ENCODE results near the gene KY.
"Not testable (repeated sequence)": the region's sequence is repeated elsewhere in the genome, so short reads cannot be mapped to it uniquely, and the experiment has no call there.

KY gene

DNA sequence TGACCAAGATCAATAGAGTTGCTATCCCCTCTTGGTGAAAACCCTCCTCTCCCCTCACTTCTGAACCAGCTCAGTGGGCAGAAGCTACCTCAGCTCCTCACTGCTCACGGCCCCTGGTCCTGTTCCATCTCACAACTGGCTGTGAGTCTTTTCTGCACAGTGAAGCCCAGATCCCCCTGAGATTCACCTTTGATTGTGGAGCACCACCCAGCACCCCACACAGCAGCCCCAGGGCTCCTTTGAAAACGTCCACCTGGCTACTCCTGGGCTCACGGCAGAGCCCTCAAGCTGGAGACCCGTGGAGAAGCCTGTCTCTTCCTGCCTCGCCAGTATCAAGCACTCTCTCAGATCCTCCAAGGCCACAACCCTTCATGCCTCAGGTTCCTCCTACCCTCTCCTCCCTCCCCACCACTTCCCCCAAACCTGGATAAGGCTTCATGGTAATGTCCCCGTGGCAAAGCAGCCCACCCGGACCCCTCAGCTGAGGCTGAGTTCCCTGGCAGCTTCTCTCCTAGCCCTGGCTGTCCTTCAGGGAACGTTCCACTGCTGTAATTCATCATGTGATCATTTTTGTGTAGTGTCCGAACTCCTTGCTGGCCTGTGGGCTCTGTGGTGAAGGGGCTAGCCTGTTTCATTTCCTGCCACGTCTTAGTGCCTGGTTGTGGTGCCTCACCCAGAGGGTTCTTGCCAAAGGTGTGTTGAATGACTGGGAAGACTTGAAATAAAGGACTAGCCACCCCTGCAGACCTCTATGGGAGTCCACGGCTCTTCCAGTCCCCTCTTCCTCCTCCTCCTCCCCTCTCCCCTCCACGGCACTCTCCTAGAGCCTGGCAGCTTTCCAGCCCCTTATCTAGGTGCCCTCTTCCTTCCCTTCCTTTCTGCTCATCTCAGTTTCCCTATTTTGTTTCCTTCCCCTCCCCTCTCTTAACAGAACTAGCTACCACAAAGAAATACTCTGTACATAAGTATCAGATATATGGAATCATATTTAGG lies 44.5 kb downstream of the KY start:
- in situ Hi-C loops (cut with MboI; ENCODE audit: low sequenced_read_pairs), result loop anchor here (25.0 kb wide), 1 partner anchor 1281 kb away; no protein-coding TSS in a partner anchor

DNA sequence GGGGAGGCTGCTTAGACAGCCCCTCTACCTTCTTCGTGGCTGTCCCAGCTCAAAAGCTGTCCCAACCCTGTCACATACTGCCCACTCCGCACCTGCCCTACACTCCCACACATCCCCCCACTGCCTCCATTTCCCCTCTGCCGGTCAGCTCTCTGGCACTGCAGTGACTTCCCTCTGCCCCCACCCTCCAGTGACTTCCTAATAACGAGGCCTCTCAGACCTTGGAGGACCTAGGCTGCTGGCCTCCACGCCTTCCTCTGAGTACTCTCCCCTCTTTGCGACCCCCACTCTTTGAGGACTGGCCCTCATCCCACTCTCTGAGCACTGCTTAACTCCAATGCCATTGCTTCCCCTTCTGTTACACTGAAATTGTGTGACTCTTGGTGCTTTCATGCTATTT lies 45.3 kb downstream of the KY start:
- in situ Hi-C loops (cut with MboI; ENCODE audit: low sequenced_read_pairs), result loop anchor here (25.0 kb wide), 1 partner anchor 1282 kb away; no protein-coding TSS in a partner anchor

- in situ Hi-C loops (cut with MboI; ENCODE audit: low sequenced_read_pairs), result loop anchor here (25.0 kb wide), 1 partner anchor 1283 kb away; no protein-coding TSS in a partner anchor
Observed at GRCh38 chr3:134603956-134604355, 46.9 kb downstream of the KY start.

GRCh38 chr3:134603480-134603879 lies 47.3 kb downstream of the KY start:
- in situ Hi-C loops (cut with MboI; ENCODE audit: low sequenced_read_pairs), result loop anchor here (25.0 kb wide), 1 partner anchor 1284 kb away; no protein-coding TSS in a partner anchor

DNA sequence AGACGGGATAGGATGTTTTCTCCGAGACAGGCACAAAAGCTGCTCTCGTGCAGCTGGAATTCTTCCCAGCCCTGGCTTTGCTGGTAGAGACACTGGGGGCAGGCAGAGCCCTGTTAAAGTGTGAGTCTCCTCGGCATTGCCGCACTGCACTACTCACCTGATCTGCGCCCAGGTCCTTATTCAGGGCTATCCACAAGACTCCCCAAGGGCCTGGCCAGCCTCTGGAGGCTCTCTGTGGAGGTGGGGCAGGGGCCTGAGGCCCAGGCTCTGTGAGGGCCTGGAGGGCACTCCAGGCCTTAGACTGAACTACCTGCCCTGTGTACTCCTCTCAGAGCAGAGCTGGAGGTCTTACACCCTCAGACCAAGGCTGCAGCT lies 48.4 kb downstream of the KY start:
- in situ Hi-C loops (cut with MboI; ENCODE audit: low sequenced_read_pairs), result loop anchor here (25.0 kb wide), 1 partner anchor 1285 kb away; no protein-coding TSS in a partner anchor

DNA sequence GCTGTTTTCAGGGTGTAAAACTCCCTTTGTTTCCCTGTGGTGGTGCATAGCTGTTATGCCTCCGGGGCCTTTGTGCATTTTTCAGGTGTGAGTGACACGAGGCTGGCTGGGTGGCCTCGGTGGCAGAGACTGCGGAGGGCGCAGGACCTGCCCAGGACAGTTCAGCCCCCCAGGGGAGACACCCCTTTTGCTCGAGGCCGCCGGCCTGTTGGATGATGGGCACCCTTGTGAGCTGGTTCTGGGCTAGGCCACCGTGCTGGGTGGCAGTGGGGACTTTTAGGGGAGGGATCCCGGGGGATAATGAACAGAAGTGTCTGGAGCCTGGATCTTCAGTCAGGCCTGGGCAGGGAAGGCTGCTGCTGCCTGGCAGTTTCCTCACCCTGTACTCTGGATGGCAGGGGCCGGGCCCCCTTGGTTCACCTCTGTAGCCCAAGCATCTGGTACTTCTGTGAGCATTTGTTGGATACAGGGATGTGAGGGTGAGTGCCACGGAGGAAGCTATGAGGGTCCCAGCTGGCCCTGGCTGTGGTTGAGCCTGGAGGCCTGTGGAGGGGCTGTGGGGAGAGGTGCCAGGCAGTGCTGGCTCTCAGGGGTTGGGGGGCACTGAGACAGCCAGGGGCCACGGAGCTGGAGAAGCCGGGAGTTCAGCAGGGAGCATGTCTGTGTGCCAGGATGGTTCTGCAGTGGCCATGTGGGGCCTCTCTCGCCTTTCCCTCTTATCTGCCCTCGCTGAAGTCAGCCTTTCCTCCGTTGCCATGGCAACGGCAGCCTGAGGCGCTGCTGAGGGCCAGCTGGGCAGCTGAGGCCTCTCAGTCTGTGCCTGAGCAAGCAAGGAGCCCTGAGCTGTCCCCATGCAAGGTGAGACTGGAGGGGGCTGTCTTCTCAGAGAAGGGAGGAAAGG lies 49.0 kb downstream of the KY start:
- in situ Hi-C loops (cut with MboI; ENCODE audit: low sequenced_read_pairs), result loop anchor here (25.0 kb wide), 1 partner anchor 1286 kb away; no protein-coding TSS in a partner anchor

DNA sequence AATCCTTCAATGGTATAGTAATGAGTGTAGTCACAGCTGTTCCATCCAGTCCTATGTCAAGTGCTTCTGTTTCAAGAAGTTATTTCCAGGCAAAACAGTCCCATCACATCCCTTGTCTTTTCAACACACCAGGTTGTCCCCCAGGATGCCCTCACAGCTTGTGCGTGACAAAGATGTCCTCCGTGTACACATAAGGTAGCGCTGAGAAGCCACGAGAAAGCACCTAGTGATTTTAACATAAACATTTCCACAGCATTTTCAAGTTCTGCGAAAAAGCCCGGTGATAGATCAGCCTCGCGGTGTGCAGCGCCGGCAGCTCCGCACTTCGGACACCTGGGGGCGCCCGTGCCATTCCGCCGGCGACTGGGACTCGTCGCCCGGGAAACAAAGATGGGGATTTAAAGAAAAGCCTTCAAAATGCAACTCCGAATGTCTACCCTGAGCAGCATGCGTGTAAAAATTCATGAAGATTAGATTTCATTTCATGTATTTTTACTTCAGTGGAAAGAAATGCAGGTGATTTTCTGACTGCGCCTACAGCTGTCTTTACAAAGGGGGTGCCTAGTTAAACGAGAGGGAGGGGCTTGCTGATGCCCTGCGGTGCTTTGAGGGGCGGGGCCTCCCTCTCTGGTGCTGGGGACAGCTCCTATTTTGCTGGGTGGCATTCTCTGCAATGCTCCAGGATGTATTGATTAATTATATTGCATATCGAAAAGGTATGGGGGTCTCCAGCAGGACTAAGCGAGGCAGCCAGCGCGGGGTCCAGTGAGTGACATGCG lies 49.9 kb downstream of the KY start:
- in situ Hi-C loops (cut with MboI; ENCODE audit: low sequenced_read_pairs), result loop anchor here (25.0 kb wide), 1 partner anchor 1286 kb away; no protein-coding TSS in a partner anchor

DNA sequence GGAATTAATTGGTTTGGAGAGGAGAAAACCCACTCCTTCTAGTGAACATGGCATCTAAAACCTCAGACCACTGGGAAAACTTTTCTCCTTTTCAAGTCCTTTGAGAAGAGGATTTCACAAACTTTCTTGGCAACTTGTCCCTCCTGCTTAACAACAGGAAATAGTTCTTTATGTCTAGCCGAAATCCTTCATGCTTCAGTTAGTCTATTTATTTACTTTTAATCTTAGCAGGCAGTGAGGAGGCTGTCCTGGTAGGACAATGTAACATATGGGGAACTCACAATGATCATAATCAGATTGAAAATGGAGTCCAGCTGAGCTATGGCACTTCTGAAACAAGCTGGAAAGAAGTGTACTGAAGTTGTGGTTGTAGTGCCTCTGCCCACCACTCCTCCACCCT lies 50.6 kb downstream of the KY start:
- in situ Hi-C loops (cut with MboI; ENCODE audit: low sequenced_read_pairs), result loop anchor here (25.0 kb wide), 1 partner anchor 1287 kb away; no protein-coding TSS in a partner anchor

DNA sequence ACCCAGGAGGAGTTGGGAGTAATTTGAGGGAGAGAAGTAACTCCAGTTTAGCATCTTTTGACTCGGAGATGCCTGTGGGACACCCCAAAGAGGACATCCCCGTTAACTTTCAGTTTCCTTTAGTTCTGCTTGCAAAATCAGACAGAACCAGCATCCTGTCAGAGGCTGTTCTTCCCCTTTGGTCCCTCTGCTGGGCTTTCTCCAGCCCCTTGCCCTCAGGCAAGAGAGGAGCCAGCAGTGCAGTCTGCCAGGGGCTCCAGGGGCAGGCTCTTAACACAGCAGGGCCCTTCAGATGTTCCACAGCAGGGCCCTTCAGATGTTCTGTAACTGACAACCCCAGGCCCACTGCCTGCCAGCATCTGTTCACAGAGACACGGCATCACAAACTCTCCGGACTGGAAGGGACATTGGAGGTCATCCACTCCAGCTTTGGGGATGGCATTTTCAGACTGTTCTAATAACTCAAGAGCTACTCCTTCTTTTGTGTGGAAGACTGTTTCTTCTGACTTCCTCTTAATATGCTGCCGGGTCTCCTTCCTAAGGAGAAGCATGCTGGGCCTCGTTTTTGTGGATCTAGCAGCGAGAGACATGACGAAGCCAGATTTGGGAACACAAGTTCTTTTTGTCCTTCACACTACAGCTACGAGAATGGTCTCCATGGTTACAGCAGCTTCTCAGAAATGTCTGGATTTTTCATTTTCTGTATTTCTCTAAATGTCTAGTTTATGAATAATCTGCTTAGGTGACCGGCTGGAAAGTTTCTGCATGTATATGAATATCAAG lies 51.9 kb downstream of the KY start:
- in situ Hi-C loops (cut with MboI; ENCODE audit: low sequenced_read_pairs), result no loop called here

DNA sequence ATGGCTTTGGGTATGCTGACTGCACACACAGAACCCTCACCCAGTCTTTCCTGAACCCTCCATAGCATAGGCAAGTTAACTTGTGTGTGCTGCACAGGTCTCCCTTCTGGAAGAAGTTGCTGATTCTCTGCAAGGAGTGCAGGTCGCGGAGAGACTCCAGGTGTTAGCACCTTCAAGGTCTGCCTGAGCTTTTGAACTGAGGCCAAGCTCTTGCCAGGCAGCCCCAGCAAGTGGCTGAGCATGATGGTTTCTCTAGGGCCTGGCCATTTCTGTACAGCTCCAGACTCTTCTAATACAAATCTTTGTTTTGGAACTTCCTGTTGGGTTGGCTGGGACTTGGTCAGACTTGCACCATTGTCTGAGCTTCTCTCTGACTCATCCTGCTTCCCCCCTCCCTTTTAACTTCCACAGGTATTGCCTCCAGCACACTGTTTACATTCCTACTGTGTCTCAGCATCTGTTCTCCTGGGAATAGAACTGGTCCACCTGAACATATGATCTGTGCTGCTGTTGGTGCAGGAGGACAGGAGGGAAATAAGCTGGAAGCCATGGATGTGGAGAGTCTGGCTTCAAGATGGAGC lies 53.3 kb downstream of the KY start:
- in situ Hi-C loops (cut with MboI; ENCODE audit: low sequenced_read_pairs), result no loop called here

- in situ Hi-C loops (cut with MboI; ENCODE audit: low sequenced_read_pairs), result not testable (repeated sequence)
Observed at GRCh38 chr3:134594986-134595385, 55.8 kb downstream of the KY start.

DNA sequence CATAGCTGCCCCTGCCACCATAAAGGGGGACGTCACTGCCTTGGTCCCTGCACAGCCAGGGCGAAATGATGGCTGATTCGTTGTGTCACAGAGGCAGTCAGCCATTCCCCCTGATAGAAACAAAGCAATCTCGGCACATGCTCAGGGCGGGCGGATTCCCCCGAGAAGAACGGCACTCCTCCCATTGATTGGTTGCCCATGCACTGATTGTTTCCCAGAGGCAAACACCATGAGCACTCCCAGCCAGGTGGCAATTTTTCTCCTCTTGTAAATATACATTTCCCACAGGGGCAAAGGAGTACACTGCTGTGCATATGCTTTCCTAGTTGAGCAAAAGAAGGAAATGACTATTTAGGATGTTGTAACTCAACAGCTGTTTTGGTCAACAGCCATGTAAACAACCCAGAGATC lies 56.5 kb downstream of the KY start:
- in situ Hi-C loops (cut with MboI; ENCODE audit: low sequenced_read_pairs), result no loop called here

DNA sequence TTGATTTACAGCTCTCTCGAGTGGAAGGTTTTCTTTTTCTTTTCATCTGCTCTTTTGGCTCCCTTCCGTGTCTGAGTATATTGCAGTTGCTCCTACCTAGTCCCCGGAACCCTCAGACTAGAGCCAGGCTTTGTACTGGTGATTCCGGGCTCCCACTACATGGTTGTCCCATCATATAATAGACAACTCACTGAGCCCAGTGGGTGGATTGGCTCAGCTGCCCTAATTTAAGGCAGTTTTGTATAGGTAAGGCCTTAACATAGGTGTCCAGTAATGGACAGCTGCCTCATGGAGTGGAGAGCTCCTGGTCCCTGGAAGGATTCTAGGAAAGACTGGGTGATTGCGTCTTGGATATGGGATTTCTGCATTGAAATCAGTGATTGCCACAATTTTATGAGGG lies 58.0 kb downstream of the KY start:
- in situ Hi-C loops (cut with MboI; ENCODE audit: low sequenced_read_pairs), result no loop called here

- in situ Hi-C loops (cut with MboI; ENCODE audit: low sequenced_read_pairs), result no loop called here
Observed at GRCh38 chr3:134590766-134591165, 60.1 kb downstream of the KY start.

DNA sequence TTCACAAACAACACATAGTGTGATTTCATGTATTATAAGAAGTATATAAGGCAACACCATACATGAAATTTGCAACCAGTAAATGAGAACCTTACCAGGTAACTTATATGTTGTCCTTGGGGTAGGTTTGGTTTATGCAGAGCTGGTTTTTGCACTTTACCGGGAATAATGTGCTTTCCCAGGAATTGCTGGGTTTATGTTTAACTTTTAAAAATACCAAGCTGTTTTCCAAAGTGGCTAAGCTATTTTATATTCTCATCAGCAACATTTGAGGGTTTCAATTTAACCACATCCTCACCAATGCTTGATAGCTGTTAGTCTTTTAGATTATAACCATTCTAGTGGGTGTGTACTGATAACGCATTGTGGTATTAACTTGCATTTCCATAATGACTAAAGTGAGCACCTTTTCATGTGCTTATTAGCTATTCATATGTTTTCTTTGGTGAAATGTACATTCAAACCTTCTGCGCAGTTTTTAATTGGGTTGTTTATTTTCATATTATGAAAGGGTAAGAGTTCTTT lies 71.6 kb downstream of the KY start:
- in situ Hi-C loops (cut with MboI; ENCODE audit: low sequenced_read_pairs), result no loop called here

DNA sequence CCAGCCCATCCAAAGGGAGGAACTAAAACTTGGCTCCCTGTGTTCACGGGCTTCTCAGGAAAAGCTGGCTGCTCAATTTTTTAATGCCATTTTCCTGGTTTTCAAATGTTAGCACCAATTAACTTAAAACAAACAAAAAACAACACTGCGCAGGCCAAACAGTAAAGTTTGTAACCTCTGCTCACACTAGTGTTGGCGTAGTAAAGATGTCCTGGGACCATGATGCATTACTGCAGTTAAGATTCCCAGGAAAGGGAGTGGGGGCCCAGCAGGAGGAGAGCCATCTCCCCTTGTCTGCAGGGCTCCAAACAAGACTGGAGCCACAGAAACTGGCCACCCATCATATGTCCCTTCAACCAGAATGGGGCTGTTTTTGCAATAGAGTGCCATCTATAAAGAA lies 74.0 kb downstream of the KY start:
- in situ Hi-C loops (cut with MboI; ENCODE audit: low sequenced_read_pairs), result no loop called here

DNA sequence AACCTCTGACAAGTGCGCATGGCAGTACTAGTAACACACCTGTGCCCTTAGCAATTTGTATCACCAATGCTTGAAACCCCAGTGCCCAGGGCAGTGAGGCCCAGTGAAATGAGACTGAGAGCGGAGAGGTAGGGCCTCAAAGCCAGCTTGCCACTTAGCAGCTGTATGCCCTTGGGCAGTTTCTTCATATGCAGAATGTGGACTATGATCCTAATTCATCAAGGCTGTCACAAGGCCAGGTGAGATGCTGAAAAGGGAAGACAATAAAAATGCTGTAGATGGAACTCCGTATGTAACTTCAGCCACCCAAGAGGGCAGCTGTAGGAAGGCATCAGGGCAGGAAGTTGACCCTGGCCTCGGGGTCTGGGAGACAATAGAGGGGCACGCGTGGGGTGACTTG lies 74.4 kb downstream of the KY start:
- in situ Hi-C loops (cut with MboI; ENCODE audit: low sequenced_read_pairs), result no loop called here

- in situ Hi-C loops (cut with MboI; ENCODE audit: low sequenced_read_pairs), result not testable (repeated sequence)
Observed at GRCh38 chr3:134569899-134570298, 80.9 kb downstream of the KY start.

DNA sequence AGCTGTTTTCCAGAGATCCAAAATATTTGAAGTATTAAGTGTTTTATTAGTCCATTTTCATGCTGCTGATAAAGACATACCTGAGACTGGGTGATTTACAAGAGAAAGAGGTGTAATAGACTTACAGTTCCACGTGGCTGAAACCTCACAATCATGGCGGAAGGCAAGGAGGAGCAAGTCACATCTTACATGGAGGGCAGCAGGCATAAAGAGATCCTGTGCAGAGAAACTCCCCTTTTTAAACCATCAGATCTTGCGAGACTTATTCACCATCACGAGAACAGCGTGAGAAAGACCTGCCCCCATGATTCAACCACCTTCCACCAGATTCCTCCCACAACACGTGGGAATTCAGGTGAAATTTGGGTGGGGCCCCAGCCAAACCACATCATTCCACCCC lies 82.0 kb downstream of the KY start:
- in situ Hi-C loops (cut with MboI; ENCODE audit: low sequenced_read_pairs), result no loop called here
